HG02840 (cell line): Measurements from ENCODE around the gene CKM.

Experiments used
- ATAC-seq: cut with Tn5 transposase; IDR thresholded peaks from one replicate; pipeline ENCODE4 v1.9.1; 2021; ENCODE audit warnings: mild to moderate bottlenecking, moderate library complexity, moderate number of reproducible peaks; ENCODE audit not compliant: unreplicated experiment, low FRiP score

CKM gene

DNA sequence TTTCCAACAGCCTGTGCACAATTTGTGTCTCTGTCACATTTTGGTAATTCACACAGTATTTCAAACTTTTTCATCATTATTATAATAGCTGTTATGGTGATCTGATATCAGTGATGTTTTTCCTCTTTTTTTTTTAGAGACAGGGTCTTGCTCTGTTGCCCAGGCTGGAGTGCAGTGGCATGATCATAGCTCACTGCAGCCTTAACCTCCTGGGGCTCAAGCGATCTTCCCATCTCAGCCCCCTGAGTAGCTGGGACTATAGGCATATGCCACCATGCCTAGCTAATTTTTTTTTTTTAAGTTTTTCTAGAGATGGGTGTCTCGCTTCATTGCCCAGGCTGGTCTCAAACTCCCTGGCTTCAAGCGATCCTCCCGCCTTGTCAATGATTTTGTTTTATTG lies 65.8 kb downstream of the CKM start:
- ATAC-seq, result no peak
